ENCODE measurements around the gene CCL17. TPM values are rescaled to one million over a fixed set of nuclear protein-coding genes. Genes with fewer than 3 reads are reported as not detected.

CCL17 gene
- total RNA-seq, 1 experiment from 2014 or later = not detected

Other genes starting within 250 kb of the CCL17 start
- 100 and 107 TPM in 2 replicates for gene PSME3IP1, start 218.7 kb upstream of the CCL17 start, total RNA-seq (2022)
- gene RSPRY1, start 218.4 kb upstream of the CCL17 start, total RNA-seq (2022) = 55.9 and 62.0 TPM in 2 replicates
- gene ARL2BP, start 159.5 kb upstream of the CCL17 start, total RNA-seq (2022) = 94.4 and 114 TPM in 2 replicates
- gene PLLP, start 120.1 kb upstream of the CCL17 start, total RNA-seq (2022) = 3.9 and 6.1 TPM in 2 replicates
- gene CCL22, start 46.0 kb upstream of the CCL17 start, total RNA-seq (2022) = not detected in 2 replicates
- gene CX3CL1, start 32.3 kb upstream of the CCL17 start, total RNA-seq (2022) = not detected in 2 replicates
- gene CIAPIN1, start 42.6 kb downstream of the CCL17 start, total RNA-seq (2022) = 99.9 and 105 TPM in 2 replicates
- gene COQ9, start 42.7 kb downstream of the CCL17 start, total RNA-seq (2022) = 72.5 and 80.8 TPM in 2 replicates
- 43.3 and 44.8 TPM in 2 replicates for gene POLR2C, start 57.9 kb downstream of the CCL17 start, total RNA-seq (2022)
- gene DOK4, start 81.7 kb downstream of the CCL17 start, total RNA-seq (2022) = 6.4 and 7.5 TPM in 2 replicates
- 3.8 and 4.1 TPM in 2 replicates for gene CCDC102A, start 131.8 kb downstream of the CCL17 start, total RNA-seq (2022)
- gene ADGRG5, start 137.9 kb downstream of the CCL17 start, total RNA-seq (2022) = not detected in 2 replicates
- 10.1 and 10.2 TPM in 2 replicates for gene ADGRG1, start 223.9 kb downstream of the CCL17 start, total RNA-seq (2022)